ENCODE results near the gene ATAD2B.

DNA sequence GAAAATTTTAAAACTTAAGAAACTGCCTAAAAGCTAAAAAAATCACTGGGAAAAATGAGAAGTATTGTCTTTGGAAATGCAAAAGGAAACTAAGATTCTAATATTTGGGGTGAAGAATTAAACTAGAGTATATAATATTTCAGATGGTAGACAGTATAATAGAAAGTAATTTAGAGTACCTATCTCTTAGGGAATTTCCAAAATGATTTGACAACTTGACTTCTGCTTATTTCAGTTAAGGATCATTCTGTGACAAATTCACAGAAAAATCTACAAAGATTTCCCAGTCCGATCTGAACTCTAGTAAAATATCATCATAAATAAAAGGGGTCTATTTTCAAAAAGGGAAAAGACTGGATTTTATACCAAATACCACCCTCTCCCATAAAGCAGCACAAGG is 99.6 kb downstream of the ATAD2B start:
- TF ChIP-seq, protein P1, sequence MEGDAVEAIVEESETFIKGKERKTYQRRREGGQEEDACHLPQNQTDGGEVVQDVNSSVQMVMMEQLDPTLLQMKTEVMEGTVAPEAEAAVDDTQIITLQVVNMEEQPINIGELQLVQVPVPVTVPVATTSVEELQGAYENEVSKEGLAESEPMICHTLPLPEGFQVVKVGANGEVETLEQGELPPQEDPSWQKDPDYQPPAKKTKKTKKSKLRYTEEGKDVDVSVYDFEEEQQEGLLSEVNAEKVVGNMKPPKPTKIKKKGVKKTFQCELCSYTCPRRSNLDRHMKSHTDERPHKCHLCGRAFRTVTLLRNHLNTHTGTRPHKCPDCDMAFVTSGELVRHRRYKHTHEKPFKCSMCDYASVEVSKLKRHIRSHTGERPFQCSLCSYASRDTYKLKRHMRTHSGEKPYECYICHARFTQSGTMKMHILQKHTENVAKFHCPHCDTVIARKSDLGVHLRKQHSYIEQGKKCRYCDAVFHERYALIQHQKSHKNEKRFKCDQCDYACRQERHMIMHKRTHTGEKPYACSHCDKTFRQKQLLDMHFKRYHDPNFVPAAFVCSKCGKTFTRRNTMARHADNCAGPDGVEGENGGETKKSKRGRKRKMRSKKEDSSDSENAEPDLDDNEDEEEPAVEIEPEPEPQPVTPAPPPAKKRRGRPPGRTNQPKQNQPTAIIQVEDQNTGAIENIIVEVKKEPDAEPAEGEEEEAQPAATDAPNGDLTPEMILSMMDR (conservative IDR thresholded peaks at IDR 0.05; ENCODE audit: low read depth, low read length): no peak
- TF ChIP-seq EZH2 (IDR thresholded peaks at IDR 0.05; ENCODE audit: borderline replicate concordance, low read depth, low read length, poor library complexity, severe bottlenecking): no peak

Data from A673 (cell line).